ENCODE measurements around the gene MOB3A. TPM values are rescaled to one million over a fixed set of nuclear protein-coding genes. Genes with fewer than 3 reads are reported as not detected.

MOB3A gene
- total RNA-seq, 6 donors from 2014 or later: 35.4 to 107 (median 60.7) TPM

DNA sequence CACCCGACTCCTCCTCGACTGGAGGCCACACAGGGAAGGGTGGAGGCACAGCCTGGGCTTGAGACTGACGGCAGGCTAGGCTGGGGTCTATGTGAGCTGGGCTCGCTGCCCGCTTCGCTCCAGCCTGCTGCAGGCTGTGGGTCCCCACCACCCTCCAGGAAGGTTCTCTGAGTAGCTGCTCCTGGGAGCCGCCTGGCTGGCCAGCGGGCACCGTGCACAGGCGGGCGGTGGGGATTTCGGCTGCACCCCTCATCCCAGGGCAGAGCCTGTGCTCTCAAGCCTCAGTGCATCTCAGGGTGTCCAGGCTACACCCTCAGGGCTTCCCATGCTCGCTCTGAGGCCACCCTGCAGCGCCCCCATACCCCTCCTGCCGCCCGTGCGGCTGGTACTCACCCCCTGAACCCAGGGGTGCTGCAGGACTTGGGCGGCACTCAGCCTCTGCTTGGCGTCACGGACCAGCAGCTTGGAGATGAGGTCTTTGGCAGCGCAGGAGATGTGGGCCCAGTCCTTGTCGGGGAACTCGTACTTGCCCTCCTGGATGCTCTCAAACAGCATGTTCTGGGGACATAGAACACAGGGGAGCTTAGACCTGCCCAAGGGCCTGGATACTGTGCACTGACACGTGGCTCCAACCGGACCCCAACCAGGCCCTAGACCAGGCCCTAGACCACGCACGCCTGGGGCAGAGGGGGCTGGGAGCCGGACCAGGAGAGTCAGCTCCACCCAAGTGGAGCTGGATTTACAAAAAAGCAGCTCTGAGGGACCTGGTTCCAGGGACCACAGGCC, 55.3 kb downstream of the MOB3A start:
- ATAC-seq (ENCODE audit: low FRiP score in 2 of 2): no peak
- 94% methylated on average over 25 of the region's 28 CpGs; no CpG with 5 or more reads in 1 of the 2 donors for WGBS, 2 donors
- peak in 1 of 2 donors; percentile 70 for DNase-seq
- TF ChIP-seq POLR2A (IDR thresholded peaks at IDR 0.05) (no peak), POLR2AphosphoS5 (IDR thresholded peaks at IDR 0.05) (no peak), EP300 (IDR thresholded peaks at IDR 0.05) (no peak)
- TF ChIP-seq, protein P1, sequence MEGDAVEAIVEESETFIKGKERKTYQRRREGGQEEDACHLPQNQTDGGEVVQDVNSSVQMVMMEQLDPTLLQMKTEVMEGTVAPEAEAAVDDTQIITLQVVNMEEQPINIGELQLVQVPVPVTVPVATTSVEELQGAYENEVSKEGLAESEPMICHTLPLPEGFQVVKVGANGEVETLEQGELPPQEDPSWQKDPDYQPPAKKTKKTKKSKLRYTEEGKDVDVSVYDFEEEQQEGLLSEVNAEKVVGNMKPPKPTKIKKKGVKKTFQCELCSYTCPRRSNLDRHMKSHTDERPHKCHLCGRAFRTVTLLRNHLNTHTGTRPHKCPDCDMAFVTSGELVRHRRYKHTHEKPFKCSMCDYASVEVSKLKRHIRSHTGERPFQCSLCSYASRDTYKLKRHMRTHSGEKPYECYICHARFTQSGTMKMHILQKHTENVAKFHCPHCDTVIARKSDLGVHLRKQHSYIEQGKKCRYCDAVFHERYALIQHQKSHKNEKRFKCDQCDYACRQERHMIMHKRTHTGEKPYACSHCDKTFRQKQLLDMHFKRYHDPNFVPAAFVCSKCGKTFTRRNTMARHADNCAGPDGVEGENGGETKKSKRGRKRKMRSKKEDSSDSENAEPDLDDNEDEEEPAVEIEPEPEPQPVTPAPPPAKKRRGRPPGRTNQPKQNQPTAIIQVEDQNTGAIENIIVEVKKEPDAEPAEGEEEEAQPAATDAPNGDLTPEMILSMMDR (IDR thresholded peaks at IDR 0.05): no peak
- peak overlapping the region in 1 of 4 donors; percentile 39 for H3K4me3 ChIP-seq
- H3K4me1 ChIP-seq: peaks cover 49 to 62% (median 51%) of the 10 kb centered on the region in 4 donors
- peak overlapping the region; percentile 83 to 100 (median 93) for H3K27ac ChIP-seq
- peaks cover 0 to 1% (median under 1%) of the 10 kb centered on the region in 4 donors for H3K9me3 ChIP-seq
- H3K27me3 ChIP-seq: no peaks in the 10 kb centered on the region
- peaks cover 43 to 78% (median 67%) of the 10 kb centered on the region in 4 donors for H3K36me3 ChIP-seq

- H3K4me3 ChIP-seq: no peak overlapping the region
- ATAC-seq (ENCODE audit: low FRiP score in 2 of 2) (no peak), DNase-seq (peak; percentile 23 to 80)
- TF ChIP-seq, protein P1 (IDR thresholded peaks at IDR 0.05): no peak
- no peak for TF ChIP-seq POLR2A (IDR thresholded peaks at IDR 0.05)
- no peak for TF ChIP-seq POLR2AphosphoS5 (IDR thresholded peaks at IDR 0.05)
- no peak for TF ChIP-seq EP300 (IDR thresholded peaks at IDR 0.05)
- 79 to 86% methylated on average over 3 to 6 of the region's 20 CpGs for WGBS, 2 donors
- peaks cover 41 to 60% (median 45%) of the 10 kb centered on the region in 4 donors for H3K4me1 ChIP-seq
- H3K9me3 ChIP-seq: peaks cover 0 to 7% (median 4%) of the 10 kb centered on the region in 4 donors
- peaks cover 42 to 70% (median 60%) of the 10 kb centered on the region in 4 donors for H3K36me3 ChIP-seq
- H3K27me3 ChIP-seq: no peaks in the 10 kb centered on the region
- peak overlapping the region; percentile 83 to 100 (median 93) for H3K27ac ChIP-seq
These were observed 56.0 kb downstream of the MOB3A start for GRCh38 chr19:2039959-2040646.

DNA sequence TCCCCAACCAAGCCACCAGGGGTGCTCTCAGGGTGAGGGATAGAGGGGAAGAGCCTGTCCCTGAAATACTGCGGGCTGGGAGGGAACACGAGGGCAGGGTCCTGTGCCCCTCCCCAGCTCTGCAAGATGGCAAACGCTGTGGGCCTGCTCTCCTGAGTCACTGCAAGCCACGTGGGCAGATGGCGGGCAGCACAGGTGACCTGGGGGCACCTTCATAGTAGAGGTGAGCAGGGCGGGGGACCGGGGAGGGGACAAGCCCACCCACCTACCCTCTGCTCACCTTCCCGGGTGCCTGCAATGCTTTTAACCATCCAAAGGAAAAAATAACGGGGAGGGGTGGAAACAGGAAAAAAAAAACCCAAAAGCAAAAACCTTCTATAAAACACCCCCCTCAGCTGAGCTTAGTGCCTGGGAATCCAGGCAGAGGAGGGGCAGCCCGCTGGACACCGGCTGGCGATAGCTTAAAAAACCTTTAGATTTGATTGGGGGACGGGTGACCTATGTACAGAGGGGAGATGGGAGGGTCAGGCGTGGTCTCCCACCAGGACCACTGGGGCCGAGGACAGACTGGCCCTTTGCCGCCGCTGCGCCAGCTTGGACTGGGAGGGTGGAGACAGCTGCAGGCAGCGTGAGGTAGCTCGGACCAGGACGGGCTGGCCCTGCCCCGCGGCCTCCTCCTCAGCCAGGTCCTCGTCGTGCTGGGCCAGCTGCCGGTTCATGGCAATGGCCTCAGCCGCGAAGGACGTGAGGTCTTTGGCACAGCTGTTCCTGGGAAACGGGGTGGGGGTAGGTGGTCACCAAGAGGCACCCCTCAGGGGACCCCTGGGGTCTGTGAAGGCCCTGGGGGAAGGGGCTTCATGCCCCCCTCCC, 56.8 kb downstream of the MOB3A start:
- H3K4me3 ChIP-seq: no peak overlapping the region
- DNase-seq: peak; percentile 31 to 80
- H3K9me3 ChIP-seq: peaks cover 0 to 7% (median 4%) of the 10 kb centered on the region in 4 donors
- WGBS, 2 donors: 88 to 91% methylated on average over 15 to 24 of the region's 30 CpGs
- H3K36me3 ChIP-seq: peaks cover 42 to 63% (median 53%) of the 10 kb centered on the region in 4 donors
- no peak for ATAC-seq (ENCODE audit: low FRiP score in 2 of 2)
- peaks cover 36 to 60% (median 40%) of the 10 kb centered on the region in 4 donors for H3K4me1 ChIP-seq
- TF ChIP-seq POLR2AphosphoS5 (IDR thresholded peaks at IDR 0.05) (no peak), EP300 (IDR thresholded peaks at IDR 0.05) (no peak), POLR2A (IDR thresholded peaks at IDR 0.05) (no peak)
- TF ChIP-seq, protein P1 (IDR thresholded peaks at IDR 0.05): no peak
- peak overlapping the region in 2 of 4 donors; percentile 83 to 100 for H3K27ac ChIP-seq
- H3K27me3 ChIP-seq: no peaks in the 10 kb centered on the region

GRCh38 chr19:2038284-2039088, 57.6 kb downstream of the MOB3A start:
- H3K27ac ChIP-seq: peak overlapping the region in 3 of 4 donors; percentile 24 to 31 (median 27)
- H3K36me3 ChIP-seq: peaks cover 42 to 57% (median 49%) of the 10 kb centered on the region in 4 donors
- ATAC-seq (ENCODE audit: low FRiP score in 2 of 2) (no peak), DNase-seq (peak; percentile 21 to 80)
- H3K27me3 ChIP-seq: no peaks in the 10 kb centered on the region
- no peak overlapping the region for H3K4me3 ChIP-seq
- WGBS, 2 donors: 93% methylated on average over 37 to 40 of the region's 44 CpGs
- H3K4me1 ChIP-seq: peaks cover 31 to 60% (median 38%) of the 10 kb centered on the region in 4 donors
- H3K9me3 ChIP-seq: peaks cover 0 to 7% (median 4%) of the 10 kb centered on the region in 4 donors
- no peak for TF ChIP-seq POLR2A (IDR thresholded peaks at IDR 0.05)
- TF ChIP-seq EP300 (IDR thresholded peaks at IDR 0.05): no peak
- TF ChIP-seq, protein P1 (IDR thresholded peaks at IDR 0.05): no peak
- TF ChIP-seq POLR2AphosphoS5 (IDR thresholded peaks at IDR 0.05): no peak

Measured in upper lobe of left lung (tissue), 6 donors.